GM12874 (cell line): ENCODE data around the gene PHRF1.

Experiments used
- CTCF ChIP-seq: IDR thresholded peaks from 2 replicates; pipeline ENCODE4 v1.5.1; 2011; ENCODE audit warnings: low read depth, mild to moderate bottlenecking, control low read depth, low read length, moderate library complexity; ENCODE audit not compliant: insufficient read depth

The PHRF1 gene

GRCh38 chr11:612961-613300 lies 36.7 kb downstream of the PHRF1 start:
- TF ChIP-seq CTCF, result no peak

GRCh38 chr11:613369-613968 lies 37.2 kb downstream of the PHRF1 start:
- no peak for TF ChIP-seq CTCF

GRCh38 chr11:614021-614622 lies 37.9 kb downstream of the PHRF1 start:
- TF ChIP-seq CTCF, result no peak

- TF ChIP-seq CTCF, result no peak
These were observed 38.6 kb downstream of the PHRF1 start for GRCh38 chr11:614623-615503.

- TF ChIP-seq CTCF, result no peak
These were observed 39.4 kb downstream of the PHRF1 start, which contains the start of gene IRF7 for GRCh38 chr11:615504-616319. Gene IRF7, minus strand, starts transcription at chr11:615950. Its CDS starts 586 bp downstream, at chr11:615364.

- TF ChIP-seq CTCF, result no peak
These were observed 40.3 kb downstream of the PHRF1 start for GRCh38 chr11:616320-617198.
